HepG2 (cell line): ENCODE data around the gene MLYCD. TPM values are rescaled to one million over a fixed set of nuclear protein-coding genes. Genes with fewer than 3 reads are reported as not detected.

Experiments used
- FOSL2 ChIP-seq: sonication (generic); formaldehyde crosslinking; IDR thresholded peaks from 2 replicates; pipeline ENCODE4 v1.4.0; 2020; ENCODE audit warnings: missing genetic modification reagents
- MAFK ChIP-seq, 2 experiments: IDR thresholded peaks in 1 of 2; conservative IDR thresholded peaks in 1 of 2; 2 replicates each; pipeline ENCODE4 v1.6.1; 2011; ENCODE audit warnings: improper control_type of control experiment in 2 of 2, low read length in 2 of 2
- MAZ ChIP-seq, 2 experiments: sonication (generic) in 1 of 2; formaldehyde crosslinking in 1 of 2; IDR thresholded peaks; 2 replicates each; pipeline versions ENCODE4 v1.5.0 to v1.6.1; 2012 to 2020; ENCODE audit warnings: low read depth in 2 of 2, mild to moderate bottlenecking in 2 of 2, borderline replicate concordance in 1 of 2, improper control_type of control experiment in 1 of 2, low read length in 1 of 2, missing genetic modification reagents in 1 of 2, moderate library complexity in 1 of 2
- PHF8 ChIP-seq: sonication (generic); formaldehyde crosslinking; IDR thresholded peaks from 2 replicates; pipeline ENCODE4 v1.5.0; 2020; ENCODE audit warnings: missing genetic modification reagents
- POLR2A ChIP-seq, 2 experiments: IDR thresholded peaks; 2 replicates each; pipeline ENCODE4 v1.6.1; 2011; ENCODE audit warnings: low read depth in 2 of 2, low read length in 2 of 2, mild to moderate bottlenecking in 1 of 2, moderate library complexity in 1 of 2; ENCODE audit not compliant: insufficient read depth in 1 of 2
- TAF1 ChIP-seq: sonication (generic); formaldehyde crosslinking; IDR thresholded peaks from 2 replicates; pipeline ENCODE4 v1.4.0; 2020; ENCODE audit warnings: missing genetic modification reagents
- U2AF2 ChIP-seq: fragments of 200-400 bp; formaldehyde crosslinking; IDR thresholded peaks from 2 replicates; pipeline ENCODE4 v1.6.1; 2017; ENCODE audit warnings: low read depth, mild to moderate bottlenecking, low read length
- ZNF264 ChIP-seq: sonication (generic); formaldehyde crosslinking; IDR thresholded peaks from 2 replicates; pipeline ENCODE4 v1.4.0; 2020; ENCODE audit warnings: missing genetic modification reagents
- ZNF33B ChIP-seq: sonication (generic); formaldehyde crosslinking; IDR thresholded peaks from 2 replicates; pipeline ENCODE4 v1.5.1; 2020; ENCODE audit warnings: mild to moderate bottlenecking, missing genetic modification reagents
- ZNF382 ChIP-seq: sonication (generic); formaldehyde crosslinking; IDR thresholded peaks from 2 replicates; pipeline ENCODE4 v1.5.0; 2020; ENCODE audit warnings: missing genetic modification reagents, mild to moderate bottlenecking, borderline replicate concordance
- ZNF570 ChIP-seq: sonication (generic); formaldehyde crosslinking; IDR thresholded peaks from 2 replicates; pipeline ENCODE4 v1.4.0; 2020; ENCODE audit warnings: mild to moderate bottlenecking, missing genetic modification reagents, borderline replicate concordance
- ZNF572 ChIP-seq: sonication (generic); formaldehyde crosslinking; IDR thresholded peaks from 2 replicates; pipeline ENCODE4 v1.5.1; 2020; ENCODE audit warnings: mild to moderate bottlenecking, missing genetic modification reagents
- ZNF616 ChIP-seq: sonication (generic); formaldehyde crosslinking; IDR thresholded peaks from 2 replicates; pipeline ENCODE4 v1.5.0; 2020; ENCODE audit warnings: low read depth, mild to moderate bottlenecking, missing genetic modification reagents
- polyA plus RNA-seq, 8 experiments: library from polyadenylated mRNA; depleted of rRNA in 3 of 8; stranded (reverse) in 7 of 8; unstranded in 1 of 8; fragments of >200 nt; fragmentation: Illumina TruSeq in 4 of 8; extraction: Trizol in 4 of 8; gene quantifications; 2 replicates each; pipeline versions ENCODE4 v1.2.1 to v1.2.3, GENCODE V29; 2011 to 2016; ENCODE audit warnings: low read depth in 4 of 8, missing spikeins in 1 of 8, mixed read lengths in 1 of 8; ENCODE audit not compliant: insufficient read depth in 1 of 8
- total RNA-seq, 5 experiments: library from RNA; depleted of rRNA; stranded (reverse); fragments of >200 nt; fragmentation: Illumina TruSeq; extraction: Trizol; gene quantifications; 2 replicates each; pipeline ENCODE4 v1.2.3, GENCODE V29; 2016; ENCODE audit warnings: low read depth in 1 of 5
- TF ChIP-seq, protein P1 (sequence below): sonication (generic); formaldehyde crosslinking; IDR thresholded peaks from 2 replicates; pipeline ENCODE4 v1.8.0; 2022; ENCODE audit warnings: mild to moderate bottlenecking, missing genetic modification reagents
- TF ChIP-seq, protein P2 (sequence below): IDR thresholded peaks from 2 replicates; pipeline ENCODE4 v1.6.1; 2012; ENCODE audit warnings: low read depth, low read length, improper control_type of control experiment
- TF ChIP-seq, protein P3 (sequence below): sonication (generic); formaldehyde crosslinking; IDR thresholded peaks from 2 replicates; pipeline ENCODE4 v1.4.0; 2020; ENCODE audit warnings: mild to moderate bottlenecking, missing genetic modification reagents
- TF ChIP-seq, protein P4 (sequence below): sonication (generic); formaldehyde crosslinking; IDR thresholded peaks from 2 replicates; pipeline ENCODE4 v1.8.0; 2023; ENCODE audit warnings: mild to moderate bottlenecking, missing genetic modification reagents

MLYCD gene
- total and polyA plus RNA-seq, 2 of the 13 experiments (the other 11 are each of a cell fraction or from before 2014, with no cell fraction given): 1.8 to 4.0 TPM

DNA sequence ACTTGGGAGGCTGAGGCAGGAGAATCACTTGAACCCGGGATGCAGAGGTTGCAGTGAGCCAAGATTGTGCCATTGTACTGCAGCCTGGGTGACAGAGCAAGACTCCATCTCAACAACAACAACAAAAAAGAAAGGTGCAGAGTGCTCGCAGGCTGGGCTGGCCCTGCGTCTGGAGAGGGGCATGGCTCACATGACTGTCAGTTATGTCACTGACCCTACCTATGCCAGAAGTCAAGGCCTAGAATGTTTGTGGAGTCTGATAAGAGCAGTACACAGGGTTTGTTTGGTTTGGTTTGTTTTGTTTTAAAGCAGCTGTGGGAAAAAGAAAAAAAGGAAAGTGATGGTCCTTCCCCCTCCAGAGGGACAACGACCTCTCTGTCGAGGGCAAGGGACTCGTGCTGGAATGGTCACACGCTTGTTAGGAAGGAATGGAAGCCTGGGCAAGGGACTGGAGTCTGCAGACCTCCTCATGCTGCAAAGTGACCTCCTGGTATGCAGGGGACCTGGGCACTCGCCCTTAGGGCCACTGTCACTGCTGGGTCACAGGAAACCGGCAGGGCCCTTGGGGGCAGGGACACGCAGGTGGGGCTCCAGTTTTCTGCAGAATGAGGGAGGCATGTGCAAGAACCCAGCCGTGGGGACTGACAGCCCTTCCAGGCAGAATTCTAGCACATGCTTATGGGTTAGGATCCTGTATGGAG, 44.0 kb downstream of the MLYCD start (continued):
- TF ChIP-seq, protein P1, sequence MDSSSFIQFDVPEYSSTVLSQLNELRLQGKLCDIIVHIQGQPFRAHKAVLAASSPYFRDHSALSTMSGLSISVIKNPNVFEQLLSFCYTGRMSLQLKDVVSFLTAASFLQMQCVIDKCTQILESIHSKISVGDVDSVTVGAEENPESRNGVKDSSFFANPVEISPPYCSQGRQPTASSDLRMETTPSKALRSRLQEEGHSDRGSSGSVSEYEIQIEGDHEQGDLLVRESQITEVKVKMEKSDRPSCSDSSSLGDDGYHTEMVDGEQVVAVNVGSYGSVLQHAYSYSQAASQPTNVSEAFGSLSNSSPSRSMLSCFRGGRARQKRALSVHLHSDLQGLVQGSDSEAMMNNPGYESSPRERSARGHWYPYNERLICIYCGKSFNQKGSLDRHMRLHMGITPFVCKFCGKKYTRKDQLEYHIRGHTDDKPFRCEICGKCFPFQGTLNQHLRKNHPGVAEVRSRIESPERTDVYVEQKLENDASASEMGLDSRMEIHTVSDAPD (CRISPR knock-in tag): peak; percentile 99
- TF ChIP-seq U2AF2 (no peak), POLR2A (IDR thresholded peaks at IDR 0.05; ENCODE audit: insufficient read depth in 1 of 2, low read depth in 2 of 2, low read length in 2 of 2) (no peak), FOSL2 (CRISPR knock-in tag) (peak; percentile 91), ZNF572 (CRISPR knock-in tag) (peak; percentile 75), ZNF33B (no peak), ZNF264 (CRISPR knock-in tag) (peak; percentile 82), ZNF616 (no peak), TAF1 (no peak), ZNF570 (no peak), MAZ (IDR thresholded peaks at IDR 0.05; ENCODE audit: borderline replicate concordance, low read depth, low read length) (peak; percentile 63; the same call in 1 of the 2 replicates), MAZ (CRISPR knock-in tag; IDR thresholded peaks at IDR 0.05; ENCODE audit: low read depth) (peak; percentile 93), ZNF382 (CRISPR knock-in tag) (no peak), PHF8 (CRISPR knock-in tag) (peak; percentile 55), MAFK (conservative IDR thresholded peaks at IDR 0.05 in 1 of 2, IDR thresholded peaks at IDR 0.05 in 1 of 2; ENCODE audit: low read length in 2 of 2) (no peak)
- TF ChIP-seq, protein P2, sequence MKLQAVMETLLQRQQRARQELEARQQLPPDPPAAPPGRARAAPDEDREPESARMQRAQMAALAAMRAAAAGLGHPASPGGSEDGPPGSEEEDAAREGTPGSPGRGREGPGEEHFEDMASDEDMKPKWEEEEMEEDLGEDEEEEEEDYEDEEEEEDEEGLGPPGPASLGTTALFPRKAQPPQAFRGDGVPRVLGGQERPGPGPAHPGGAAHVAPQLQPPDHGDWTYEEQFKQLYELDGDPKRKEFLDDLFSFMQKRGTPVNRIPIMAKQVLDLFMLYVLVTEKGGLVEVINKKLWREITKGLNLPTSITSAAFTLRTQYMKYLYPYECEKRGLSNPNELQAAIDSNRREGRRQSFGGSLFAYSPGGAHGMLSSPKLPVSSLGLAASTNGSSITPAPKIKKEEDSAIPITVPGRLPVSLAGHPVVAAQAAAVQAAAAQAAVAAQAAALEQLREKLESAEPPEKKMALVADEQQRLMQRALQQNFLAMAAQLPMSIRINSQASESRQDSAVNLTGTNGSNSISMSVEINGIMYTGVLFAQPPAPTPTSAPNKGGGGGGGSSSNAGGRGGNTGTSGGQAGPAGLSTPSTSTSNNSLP: peak; percentile 30; the same call in 1 of the 2 replicates
- TF ChIP-seq, protein P3, sequence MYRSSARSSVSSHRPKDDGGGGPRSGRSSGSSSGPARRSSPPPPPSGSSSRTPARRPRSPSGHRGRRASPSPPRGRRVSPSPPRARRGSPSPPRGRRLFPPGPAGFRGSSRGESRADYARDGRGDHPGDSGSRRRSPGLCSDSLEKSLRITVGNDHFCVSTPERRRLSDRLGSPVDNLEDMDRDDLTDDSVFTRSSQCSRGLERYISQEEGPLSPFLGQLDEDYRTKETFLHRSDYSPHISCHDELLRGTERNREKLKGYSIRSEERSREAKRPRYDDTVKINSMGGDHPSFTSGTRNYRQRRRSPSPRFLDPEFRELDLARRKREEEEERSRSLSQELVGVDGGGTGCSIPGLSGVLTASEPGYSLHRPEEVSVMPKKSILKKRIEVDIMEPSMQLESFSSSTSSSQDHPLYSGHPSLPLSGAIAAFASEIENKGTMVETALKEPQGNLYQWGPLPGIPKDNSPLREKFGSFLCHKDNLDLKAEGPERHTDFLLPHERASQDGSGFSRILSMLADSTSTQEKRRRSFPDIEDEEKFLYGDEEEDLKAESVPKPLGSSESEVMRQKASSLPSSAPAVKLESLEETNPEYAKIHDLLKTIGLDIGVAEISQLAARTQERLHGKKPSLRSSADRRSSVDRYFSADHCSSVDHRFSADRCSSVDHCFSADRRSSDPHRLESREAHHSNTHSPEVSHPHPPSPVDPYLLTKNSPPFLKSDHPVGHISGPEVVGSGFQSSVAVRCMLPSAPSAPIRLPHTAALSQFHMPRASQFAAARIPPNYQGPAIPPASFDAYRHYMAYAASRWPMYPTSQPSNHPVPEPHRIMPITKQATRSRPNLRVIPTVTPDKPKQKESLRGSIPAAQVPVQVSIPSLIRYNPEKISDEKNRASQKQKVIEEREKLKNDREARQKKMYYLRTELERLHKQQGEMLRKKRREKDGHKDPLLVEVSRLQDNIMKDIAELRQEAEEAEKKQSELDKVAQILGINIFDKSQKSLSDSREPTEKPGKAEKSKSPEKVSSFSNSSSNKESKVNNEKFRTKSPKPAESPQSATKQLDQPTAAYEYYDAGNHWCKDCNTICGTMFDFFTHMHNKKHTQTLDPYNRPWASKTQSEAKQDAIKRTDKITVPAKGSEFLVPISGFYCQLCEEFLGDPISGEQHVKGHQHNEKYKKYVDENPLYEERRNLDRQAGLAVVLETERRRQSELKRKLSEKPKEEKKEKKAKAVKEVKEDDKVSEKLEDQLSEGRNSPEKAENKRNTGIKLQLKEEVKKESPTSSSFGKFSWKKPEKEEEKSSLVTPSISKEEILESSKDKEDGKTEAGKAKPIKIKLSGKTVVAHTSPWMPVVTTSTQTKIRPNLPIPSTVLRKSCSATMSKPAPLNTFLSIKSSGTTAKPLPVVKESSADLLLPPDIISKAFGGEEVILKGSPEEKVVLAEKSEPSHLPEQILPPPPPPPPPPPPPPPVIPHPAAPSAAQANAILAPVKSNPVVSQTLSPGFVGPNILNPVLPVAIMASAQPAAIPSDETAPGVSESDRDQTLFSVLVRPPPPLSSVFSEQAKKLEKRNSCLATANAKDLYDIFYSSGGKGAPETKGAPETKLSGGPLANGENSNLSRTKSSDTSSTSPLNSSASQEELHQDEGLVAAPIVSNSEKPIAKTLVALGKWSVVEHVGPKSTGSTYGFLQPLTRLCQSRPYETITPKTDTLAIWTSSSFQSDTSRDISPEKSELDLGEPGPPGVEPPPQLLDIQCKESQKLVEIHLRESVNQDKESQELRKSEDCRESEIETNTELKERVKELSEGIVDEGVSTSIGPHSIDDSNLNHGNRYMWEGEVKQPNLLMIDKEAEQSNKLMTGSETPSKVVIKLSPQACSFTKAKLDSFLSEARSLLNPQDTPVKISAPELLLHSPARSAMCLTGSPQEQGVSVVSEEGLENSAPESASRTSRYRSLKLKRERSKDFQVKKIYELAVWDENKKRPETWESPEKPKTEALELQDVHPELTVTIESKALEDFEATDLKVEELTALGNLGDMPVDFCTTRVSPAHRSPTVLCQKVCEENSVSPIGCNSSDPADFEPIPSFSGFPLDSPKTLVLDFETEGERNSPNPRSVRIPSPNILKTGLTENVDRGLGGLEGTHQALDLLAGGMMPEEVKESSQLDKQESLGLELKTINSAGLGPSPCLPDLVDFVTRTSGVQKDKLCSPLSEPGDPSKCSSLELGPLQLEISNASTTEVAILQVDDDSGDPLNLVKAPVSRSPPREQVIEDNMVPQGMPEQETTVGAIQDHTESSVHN (CRISPR knock-in tag): no peak
- TF ChIP-seq, protein P4, sequence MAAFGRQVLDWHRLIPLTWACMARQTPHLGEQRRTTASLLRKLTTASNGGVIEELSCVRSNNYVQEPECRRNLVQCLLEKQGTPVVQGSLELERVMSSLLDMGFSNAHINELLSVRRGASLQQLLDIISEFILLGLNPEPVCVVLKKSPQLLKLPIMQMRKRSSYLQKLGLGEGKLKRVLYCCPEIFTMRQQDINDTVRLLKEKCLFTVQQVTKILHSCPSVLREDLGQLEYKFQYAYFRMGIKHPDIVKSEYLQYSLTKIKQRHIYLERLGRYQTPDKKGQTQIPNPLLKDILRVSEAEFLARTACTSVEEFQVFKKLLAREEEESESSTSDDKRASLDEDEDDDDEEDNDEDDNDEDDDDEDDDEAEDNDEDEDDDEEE (CRISPR knock-in tag): no peak
